Lower lobe of right lung (tissue), 2 donors: ENCODE results near the gene RSRC2. TPM values are rescaled to one million over a fixed set of nuclear protein-coding genes. Genes with fewer than 3 reads are reported as not detected.
"Not testable (repeated sequence)": the region's sequence is repeated elsewhere in the genome, so short reads cannot be mapped to it uniquely, and the experiment has no call there.

Experiments
- ATAC-seq, 2 donors: fragments of 200-7000 bp; cut with Tn5 transposase; one replicate each; pipeline ENCODE4 v1.9.1; 2020 to 2022; ENCODE audit warnings: mild to moderate bottlenecking in 2 of 2, moderate library complexity in 2 of 2
- DNase-seq: peaks from one replicate; pipeline ENCODE4 v3.0.0-alpha.2; 2020
- H3K27ac ChIP-seq: fragments of 200-600 bp; one replicate; pipeline ENCODE4 v1.8.0; 2022
- H3K27me3 ChIP-seq: fragments of 200-600 bp; one replicate; pipeline ENCODE4 v1.8.0; 2022; ENCODE audit warnings: low read depth
- H3K36me3 ChIP-seq: fragments of 200-600 bp; one replicate; pipeline ENCODE4 v1.8.0; 2022; ENCODE audit warnings: mild to moderate bottlenecking
- H3K4me1 ChIP-seq: fragments of 200-600 bp; one replicate; pipeline ENCODE4 v1.8.0; 2022
- H3K4me3 ChIP-seq: fragments of 200-600 bp; one replicate; pipeline ENCODE4 v1.8.0; 2022; ENCODE audit warnings: mild to moderate bottlenecking
- H3K9me3 ChIP-seq: fragments of 200-600 bp; one replicate; pipeline ENCODE4 v1.8.0; 2022
- intact Hi-C: fragments of 100-400 bp; cut with DNase I; formaldehyde crosslinking; loops from one replicate; pipeline ENCODE4 v1.11.0; 2022
- total RNA-seq: library from RNA; stranded (reverse); fragmentation: NEBNext Ultra II Directional; extraction: Animal tissue kit (Norgen Biotek cat#: 25700); gene quantifications from one replicate; pipeline ENCODE4 v1.2.1, GENCODE V29; 2021
- TF ChIP-seq, protein P1 (sequence below): fragments of 200-600 bp; IDR thresholded peaks from one replicate; pipeline ENCODE4 v1.8.0; 2022; ENCODE audit warnings: antibody characterized with exemption, mild to moderate bottlenecking
- donor health status: DM: no; HTN: yes; CAD: no; lungs with severe emphysema.

RSRC2 gene
- total RNA-seq, 1 donor from 2014 or later = 59.1 TPM

GRCh38 chr12:122474324-122474716, 52.4 kb downstream of the RSRC2 start:
- ATAC-seq (no peak), DNase-seq (no peak)
- intact Hi-C loops = loop anchor here (5.0 kb wide), 1 partner anchor 72 kb away; no protein-coding TSS in a partner anchor
- Histone ChIP-seq H3K4me1 (peaks cover 5% of the 10 kb centered on the region), H3K27ac (no peak overlapping the region), H3K4me3 (no peak overlapping the region), H3K27me3 (no peaks in the 10 kb centered on the region), H3K9me3 (no peaks in the 10 kb centered on the region), H3K36me3 (peaks cover 72% of the 10 kb centered on the region)
- TF ChIP-seq, protein P1, sequence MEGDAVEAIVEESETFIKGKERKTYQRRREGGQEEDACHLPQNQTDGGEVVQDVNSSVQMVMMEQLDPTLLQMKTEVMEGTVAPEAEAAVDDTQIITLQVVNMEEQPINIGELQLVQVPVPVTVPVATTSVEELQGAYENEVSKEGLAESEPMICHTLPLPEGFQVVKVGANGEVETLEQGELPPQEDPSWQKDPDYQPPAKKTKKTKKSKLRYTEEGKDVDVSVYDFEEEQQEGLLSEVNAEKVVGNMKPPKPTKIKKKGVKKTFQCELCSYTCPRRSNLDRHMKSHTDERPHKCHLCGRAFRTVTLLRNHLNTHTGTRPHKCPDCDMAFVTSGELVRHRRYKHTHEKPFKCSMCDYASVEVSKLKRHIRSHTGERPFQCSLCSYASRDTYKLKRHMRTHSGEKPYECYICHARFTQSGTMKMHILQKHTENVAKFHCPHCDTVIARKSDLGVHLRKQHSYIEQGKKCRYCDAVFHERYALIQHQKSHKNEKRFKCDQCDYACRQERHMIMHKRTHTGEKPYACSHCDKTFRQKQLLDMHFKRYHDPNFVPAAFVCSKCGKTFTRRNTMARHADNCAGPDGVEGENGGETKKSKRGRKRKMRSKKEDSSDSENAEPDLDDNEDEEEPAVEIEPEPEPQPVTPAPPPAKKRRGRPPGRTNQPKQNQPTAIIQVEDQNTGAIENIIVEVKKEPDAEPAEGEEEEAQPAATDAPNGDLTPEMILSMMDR = no peak

GRCh38 chr12:122473543-122474323, 53.0 kb downstream of the RSRC2 start:
- peaks cover 5% of the 10 kb centered on the region for H3K4me1 ChIP-seq
- H3K27me3 ChIP-seq = no peaks in the 10 kb centered on the region
- ATAC-seq (no peak), DNase-seq (no peak)
- H3K27ac ChIP-seq = no peak overlapping the region
- H3K36me3 ChIP-seq = peaks cover 66% of the 10 kb centered on the region
- H3K4me3 ChIP-seq = no peak overlapping the region
- TF ChIP-seq, protein P1 = no peak
- H3K9me3 ChIP-seq = no peaks in the 10 kb centered on the region
- intact Hi-C loops = loop anchor here (5.0 kb wide), 1 partner anchor 71 kb away; no protein-coding TSS in a partner anchor

DNA sequence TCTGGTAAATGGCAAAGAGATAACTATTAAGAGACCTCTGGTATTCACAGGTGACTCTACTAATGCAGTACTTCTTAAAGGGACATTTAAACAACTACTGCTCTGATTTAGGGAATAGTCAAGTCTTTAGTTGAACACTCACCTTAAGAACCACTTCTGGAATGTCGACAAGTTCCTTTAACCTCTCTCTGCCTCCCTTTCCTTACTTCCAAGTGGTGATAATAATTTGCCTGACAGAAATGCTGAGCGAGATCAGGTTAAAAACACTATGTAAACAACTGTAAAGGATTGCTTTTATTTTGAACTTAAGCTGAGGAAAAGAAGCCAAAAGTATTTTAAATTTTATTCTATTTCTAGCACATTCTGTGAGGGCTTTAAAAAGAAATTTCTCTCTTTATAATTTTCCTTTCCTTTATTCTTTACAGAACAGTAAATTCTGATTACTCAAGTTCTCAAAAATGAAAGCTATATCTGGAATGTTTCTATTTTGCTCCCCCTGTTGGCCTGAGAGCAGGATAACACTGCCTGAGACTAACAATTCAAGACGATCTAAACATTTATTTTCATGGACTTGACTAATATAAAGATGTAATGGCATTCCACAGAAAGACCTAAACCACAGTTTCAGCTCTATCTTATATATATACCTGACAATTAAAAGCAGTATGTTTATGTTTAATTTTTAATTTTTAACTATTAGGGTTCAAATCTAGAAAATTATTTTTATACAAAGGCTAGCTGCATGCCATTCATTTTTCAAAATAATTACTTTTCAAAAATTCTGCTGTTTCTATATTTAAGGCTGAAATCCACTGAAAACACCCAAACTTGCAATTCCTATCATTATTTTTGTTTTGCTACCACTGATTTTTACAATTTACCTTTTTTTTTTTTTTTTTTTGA, 55.2 kb downstream of the RSRC2 start:
- H3K9me3 ChIP-seq = no peaks in the 10 kb centered on the region
- H3K36me3 ChIP-seq = peaks cover 44% of the 10 kb centered on the region
- intact Hi-C loops = loop anchor here (5.0 kb wide), 1 partner anchor 69 kb away; no protein-coding TSS in a partner anchor
- no peak overlapping the region for H3K4me3 ChIP-seq
- DNase-seq (no peak), ATAC-seq (peak; percentile 76 to 85)
- peak overlapping the region; percentile 70 for H3K27ac ChIP-seq
- TF ChIP-seq, protein P1 = peak; percentile 79
- H3K4me1 ChIP-seq = peaks cover 5% of the 10 kb centered on the region
- H3K27me3 ChIP-seq = no peaks in the 10 kb centered on the region

DNA sequence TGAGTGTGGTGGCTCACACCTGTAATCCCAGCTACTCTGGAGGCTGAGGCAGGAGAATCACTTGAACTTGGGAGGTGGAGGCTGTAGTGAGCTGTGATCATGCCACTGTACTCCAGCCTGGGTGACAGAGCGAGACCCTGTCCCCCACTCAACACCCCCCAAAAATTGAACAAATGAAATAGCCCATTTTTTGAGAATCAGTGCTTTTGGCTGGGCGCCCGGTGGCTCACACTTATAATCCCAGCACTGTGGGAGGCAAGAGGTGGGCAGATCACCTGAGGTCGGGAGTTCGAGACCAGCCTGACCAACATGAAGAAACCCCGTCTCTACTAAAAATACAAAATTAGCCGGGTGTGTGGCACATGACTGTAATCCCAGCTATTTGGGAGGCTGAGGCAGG, 56.2 kb downstream of the RSRC2 start:
- H3K36me3 ChIP-seq = peaks cover 34% of the 10 kb centered on the region
- peak overlapping the region; percentile 70 for H3K27ac ChIP-seq
- not testable (repeated sequence) for H3K27me3 ChIP-seq, H3K4me3 ChIP-seq, DNase-seq, H3K4me1 ChIP-seq, ATAC-seq, H3K9me3 ChIP-seq
- intact Hi-C loops = loop anchor here (5.0 kb wide), 1 partner anchor 68 kb away; no protein-coding TSS in a partner anchor

- H3K36me3 ChIP-seq = peaks cover 27% of the 10 kb centered on the region
- DNase-seq, H3K9me3 ChIP-seq, H3K4me1 ChIP-seq, H3K27me3 ChIP-seq, H3K27ac ChIP-seq, ATAC-seq, H3K4me3 ChIP-seq: not testable (repeated sequence)
- intact Hi-C loops = loop anchor here (5.0 kb wide), 1 partner anchor 68 kb away; no protein-coding TSS in a partner anchor
These were observed 56.9 kb downstream of the RSRC2 start for GRCh38 chr12:122469856-122470255.

DNA sequence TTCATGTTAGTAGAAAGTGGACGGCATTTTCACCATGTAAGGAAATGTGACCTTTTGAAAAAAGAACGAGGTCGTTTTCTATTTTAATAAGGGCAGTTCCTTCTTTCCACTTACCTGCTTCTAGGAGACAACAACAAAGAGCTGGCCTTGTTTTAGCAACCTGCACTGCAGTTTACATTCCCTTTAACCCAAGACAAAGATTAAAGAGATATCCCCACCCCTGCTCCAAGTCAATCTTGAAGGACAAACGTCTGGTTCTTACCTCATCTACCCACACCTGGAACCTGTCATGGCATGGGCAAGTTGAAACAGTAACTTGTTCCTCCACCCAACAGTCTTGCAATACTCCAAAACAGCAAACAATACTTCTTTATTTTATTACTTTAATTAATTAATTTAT, 58.8 kb downstream of the RSRC2 start:
- no peak for ATAC-seq
- Histone ChIP-seq H3K36me3 (peaks cover 9% of the 10 kb centered on the region), H3K27ac (no peak overlapping the region), H3K4me1 (peaks cover 12% of the 10 kb centered on the region), H3K9me3 (no peaks in the 10 kb centered on the region), H3K4me3 (no peak overlapping the region), H3K27me3 (no peaks in the 10 kb centered on the region)
- DNase-seq = no peak
- TF ChIP-seq, protein P1 = no peak
- intact Hi-C loops = no loop called here

GRCh38 chr12:122464317-122465042, 62.3 kb downstream of the RSRC2 start:
- peak overlapping the region; percentile 56 for H3K27ac ChIP-seq
- H3K36me3 ChIP-seq, H3K27me3 ChIP-seq, intact Hi-C loops, H3K4me3 ChIP-seq, H3K9me3 ChIP-seq, H3K4me1 ChIP-seq: not testable (repeated sequence)
- ATAC-seq (peak; percentile 88 to 89), DNase-seq (peak; percentile 71)
